Inferior parietal cortex (tissue), 1 donor: ENCODE results near the gene SNX20.
A peak's percentile ranks its signal among the peaks of the same experiment; 100 is the strongest.

Source experiments
- DNase-seq: peaks from one replicate; pipeline ENCODE4 v3.0.0-alpha.2; 2016; ENCODE audit errors: extremely low spot score

SNX20 gene

GRCh38 chr16:50659806-50660205 lies 21.3 kb downstream of the SNX20 start:
- DNase-seq: no peak

GRCh38 chr16:50657241-50657640 lies 23.9 kb downstream of the SNX20 start:
- DNase-seq: no peak

- DNase-seq: no peak
Observed at GRCh38 chr16:50655558-50656055, 25.5 kb downstream of the SNX20 start.

- no peak for DNase-seq
Observed at GRCh38 chr16:50653633-50654519, 27.2 kb downstream of the SNX20 start.

GRCh38 chr16:50652836-50653425 lies 28.2 kb downstream of the SNX20 start:
- DNase-seq: no peak

DNA sequence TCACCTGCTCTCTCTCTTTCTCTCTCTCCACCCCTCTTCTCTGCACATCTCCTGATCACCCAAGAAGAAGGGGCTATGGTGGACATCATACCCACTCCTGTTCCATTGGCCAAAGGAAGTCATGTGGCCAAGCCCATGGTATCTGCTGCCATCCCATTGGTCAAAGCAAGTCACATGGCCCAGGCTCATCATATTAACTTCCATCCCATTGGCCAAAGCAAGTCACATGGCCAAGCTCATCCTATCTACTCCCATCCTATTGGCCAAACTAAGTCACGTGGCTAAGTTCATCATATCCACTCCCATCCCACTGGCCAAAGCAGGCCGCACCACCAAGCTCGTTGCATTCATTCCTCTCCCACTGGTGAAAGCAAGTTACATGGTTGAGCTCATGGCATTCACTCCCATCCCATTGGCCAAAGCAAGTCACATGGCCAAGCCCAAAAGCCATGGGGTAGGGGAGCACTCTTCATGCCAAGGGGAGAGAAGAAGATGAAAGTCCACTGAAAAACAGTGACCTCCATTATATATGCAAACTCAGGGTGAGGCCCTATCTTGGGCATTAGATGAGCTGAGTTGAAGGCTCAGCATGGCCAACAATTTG lies 29.2 kb downstream of the SNX20 start:
- DNase-seq: no peak

- DNase-seq: no peak
Observed at GRCh38 chr16:50646345-50646744, 34.8 kb downstream of the SNX20 start.

GRCh38 chr16:50645563-50646220 lies 35.4 kb downstream of the SNX20 start:
- no peak for DNase-seq

DNA sequence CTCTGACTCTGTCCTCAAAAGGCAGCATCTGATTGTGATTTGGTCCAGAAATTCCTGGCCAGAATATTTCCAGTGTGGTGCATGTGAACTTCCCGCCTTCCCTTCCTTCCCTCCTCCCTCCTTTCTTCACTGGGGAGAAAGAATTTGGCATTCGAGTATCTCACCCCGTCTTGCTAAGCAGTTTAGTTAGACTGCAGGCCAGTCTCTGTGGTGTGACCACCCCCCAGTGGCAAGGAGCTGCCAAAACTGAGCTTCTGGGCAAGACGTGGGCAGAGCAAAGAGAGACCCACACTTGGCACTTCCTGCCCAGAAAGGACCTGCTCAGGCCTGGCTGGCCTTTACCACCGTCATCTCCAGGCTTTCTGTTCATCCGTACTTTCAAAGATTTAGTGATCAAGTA lies 36.4 kb downstream of the SNX20 start:
- peak; percentile 11 for DNase-seq

DNA sequence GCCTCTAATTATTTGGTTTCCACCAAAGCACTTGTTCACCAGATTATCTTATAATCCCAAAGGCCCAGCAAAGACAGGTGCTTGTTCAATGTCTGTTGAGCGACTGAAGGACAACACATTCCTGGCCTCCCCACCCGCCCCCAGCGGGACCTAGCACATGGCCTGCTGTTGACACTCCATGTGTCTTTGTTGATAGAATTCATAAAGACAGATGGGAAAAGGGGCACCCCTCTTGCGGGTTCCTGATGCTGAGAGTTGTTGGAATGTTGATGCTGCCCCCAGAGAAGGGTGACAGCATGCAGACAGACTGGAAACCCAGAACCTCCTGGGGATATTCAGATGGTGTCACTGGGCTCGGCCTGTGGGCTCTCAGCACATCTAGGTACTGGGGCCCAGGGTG lies 36.9 kb downstream of the SNX20 start:
- DNase-seq: no peak

DNA sequence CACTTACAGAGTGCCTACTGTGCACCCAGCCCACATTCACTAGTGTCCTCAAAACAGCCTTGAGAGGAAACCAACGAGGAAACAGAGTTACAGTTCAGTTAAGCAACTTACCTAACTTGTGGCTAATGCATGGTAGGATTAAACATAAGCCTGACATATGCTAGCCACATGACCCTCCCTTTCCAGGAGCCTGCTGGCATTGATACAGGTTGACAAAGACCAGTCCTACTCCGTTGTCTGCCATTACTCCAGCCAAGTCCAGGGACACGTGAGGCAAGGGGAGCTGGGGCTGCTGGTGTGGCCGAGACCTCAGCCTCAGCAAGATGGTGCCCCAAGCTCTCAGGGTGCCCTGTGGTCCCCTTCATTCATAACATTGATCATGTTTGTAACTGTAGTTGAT lies 37.9 kb downstream of the SNX20 start:
- no peak for DNase-seq

GRCh38 chr16:50642349-50642748 lies 38.8 kb downstream of the SNX20 start:
- no peak for DNase-seq

GRCh38 chr16:50641818-50642187 lies 39.3 kb downstream of the SNX20 start:
- no peak for DNase-seq

DNA sequence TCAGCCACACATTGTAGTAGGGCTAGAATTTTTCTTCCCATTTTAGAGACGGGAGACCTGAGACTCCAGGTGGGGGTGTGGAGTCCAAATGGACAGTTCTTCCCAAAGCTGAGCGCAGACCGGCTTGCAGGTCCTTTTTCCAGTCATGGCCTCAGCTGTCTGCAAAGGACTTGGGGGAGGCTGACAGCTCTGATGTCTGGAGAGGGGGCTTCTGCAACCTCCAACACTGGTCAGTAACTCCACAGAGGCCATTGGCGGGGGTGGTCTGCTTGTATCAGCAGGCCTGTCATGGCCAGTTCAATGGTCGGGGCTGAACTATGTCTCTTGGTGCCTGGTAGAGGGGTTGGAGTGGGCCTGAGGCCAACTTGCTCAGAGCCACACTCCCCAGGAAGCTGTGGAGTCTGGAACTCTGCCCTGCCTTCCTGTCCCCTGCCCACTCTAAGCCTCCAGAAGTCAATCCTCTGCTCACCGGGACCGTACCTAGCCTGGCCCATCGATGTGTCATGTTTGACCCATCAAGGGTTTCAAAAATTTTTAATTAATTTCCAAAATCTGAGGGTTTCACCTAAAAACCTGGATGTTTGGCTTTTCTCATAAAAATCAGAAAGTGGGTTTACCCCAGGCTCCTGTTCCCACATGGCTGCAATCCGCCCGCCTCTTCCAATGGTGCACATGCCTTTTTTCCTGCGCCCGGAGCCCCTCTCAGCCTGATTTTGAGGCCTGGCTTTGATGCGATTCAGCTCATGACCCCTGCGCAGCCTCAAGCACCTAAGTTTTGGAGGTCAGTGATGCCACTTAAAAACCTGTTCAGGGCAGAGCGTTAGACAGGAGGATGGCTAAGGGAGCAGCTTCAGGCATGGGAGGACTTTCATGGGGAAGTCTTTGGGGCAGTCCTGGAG lies 39.9 kb downstream of the SNX20 start:
- no peak for DNase-seq

DNA sequence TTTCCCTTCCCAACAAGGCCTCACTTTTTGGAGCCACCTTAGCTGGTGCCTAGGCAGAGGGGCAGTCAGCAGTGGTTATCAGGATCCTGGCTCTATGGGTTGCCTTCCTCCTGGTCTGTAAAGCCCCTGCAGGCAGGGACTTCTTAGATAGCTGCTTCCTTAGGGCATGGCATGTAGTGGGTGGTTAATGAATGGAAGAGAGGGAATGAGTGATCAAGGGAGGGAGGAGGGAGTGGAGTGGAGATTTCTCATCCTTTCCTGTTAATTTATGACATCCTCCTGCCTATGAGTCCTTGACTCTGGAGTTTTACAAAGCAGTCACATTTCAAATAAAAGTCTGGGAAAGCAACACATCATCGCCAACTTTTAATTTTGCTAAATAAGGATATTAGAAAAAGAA lies 40.7 kb downstream of the SNX20 start:
- DNase-seq: no peak

GRCh38 chr16:50638816-50639670 lies 42.1 kb downstream of the SNX20 start:
- DNase-seq: no peak

DNA sequence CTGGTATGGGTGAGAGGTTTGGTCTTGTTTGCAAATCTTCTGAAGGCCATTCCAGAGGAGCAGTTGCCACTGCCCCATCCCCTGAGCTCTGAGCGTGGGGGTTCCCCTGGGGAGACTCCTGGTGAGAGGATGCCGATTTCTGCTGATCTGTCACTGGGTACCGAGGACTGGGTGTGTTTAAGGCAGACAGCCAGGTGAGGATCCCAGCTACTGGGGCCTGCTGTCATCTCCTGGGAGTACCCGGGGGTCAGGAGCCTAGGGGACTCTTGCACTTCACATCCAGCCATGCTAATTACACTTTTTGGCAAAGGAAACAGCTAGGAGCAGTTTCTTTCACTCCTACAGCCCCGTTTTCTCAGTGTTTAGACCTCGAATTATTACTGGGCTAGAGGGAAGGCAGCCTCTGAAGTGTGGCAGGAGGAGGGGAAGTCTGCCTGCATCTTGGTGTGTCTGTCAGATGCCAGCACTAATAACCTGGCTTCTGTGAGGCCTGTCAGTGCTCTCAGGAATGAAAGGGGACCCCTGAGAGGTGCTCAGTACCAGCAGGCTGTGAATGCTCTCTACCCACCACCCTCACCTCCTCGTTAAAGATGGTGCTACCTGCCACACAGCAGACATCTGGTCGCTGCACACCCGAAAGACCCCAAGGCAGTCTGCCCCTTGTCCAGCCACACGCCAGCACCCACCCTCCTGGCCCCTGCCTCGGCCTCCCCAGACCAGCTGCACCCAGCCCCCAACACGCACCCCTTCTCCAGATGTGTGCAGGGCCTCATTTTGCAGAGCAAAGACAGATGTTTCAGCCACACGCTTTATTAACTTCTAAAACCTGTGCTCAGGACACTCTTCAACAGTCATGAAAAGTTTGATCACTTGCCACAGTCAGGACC lies 43.2 kb downstream of the SNX20 start:
- DNase-seq: no peak

- no peak for DNase-seq
Observed at GRCh38 chr16:50636753-50637374, 44.2 kb downstream of the SNX20 start.
